NT2/D1 (cell line): ENCODE results near the gene ELMOD1.
"Not testable (repeated sequence)": the region's sequence is repeated elsewhere in the genome, so short reads cannot be mapped to it uniquely, and the experiment has no call there.

Experiments used
- DNase-seq: peaks from one replicate; pipeline ENCODE4 v3.0.0-alpha.2; 2011; ENCODE audit warnings: low read depth, low spot score
- H3K27me3 ChIP-seq: 2 replicates; pipeline ENCODE4 v1.6.0; 2011; ENCODE audit warnings: mild to moderate bottlenecking; ENCODE audit not compliant: insufficient read length, insufficient read depth
- H3K36me3 ChIP-seq: 2 replicates; pipeline ENCODE4 v1.6.1; 2011; ENCODE audit warnings: mild to moderate bottlenecking, low read length, mixed read lengths; ENCODE audit not compliant: insufficient read depth, insufficient read length
- H3K4me1 ChIP-seq: 2 replicates; pipeline ENCODE4 v1.5.1; 2011; ENCODE audit not compliant: insufficient read depth, insufficient read length
- H3K4me3 ChIP-seq: 2 replicates; pipeline ENCODE4 v1.5.1; 2011; ENCODE audit warnings: low read depth; ENCODE audit not compliant: insufficient read length
- H3K9ac ChIP-seq: 2 replicates; pipeline ENCODE4 v1.6.0; 2011; ENCODE audit warnings: low read depth; ENCODE audit not compliant: insufficient read length
- H3K9me3 ChIP-seq: 2 replicates; pipeline ENCODE4 v1.5.1; 2011; ENCODE audit warnings: mild to moderate bottlenecking, low read length; ENCODE audit not compliant: insufficient read depth
- SUZ12 ChIP-seq: IDR thresholded peaks from 2 replicates; pipeline ENCODE4 v1.6.1; 2011; ENCODE audit not compliant: insufficient read length, insufficient read depth; ENCODE audit errors: extremely low read depth
- YY1 ChIP-seq: IDR thresholded peaks from 2 replicates; pipeline ENCODE4 v1.6.1; 2011; ENCODE audit not compliant: insufficient read length, insufficient read depth
- ZNF274 ChIP-seq: IDR thresholded peaks from 2 replicates; pipeline ENCODE4 v1.6.1; 2011; ENCODE audit warnings: mild to moderate bottlenecking, low read depth, low read length

The ELMOD1 gene

GRCh38 chr11:107573438-107573837, 17.5 kb upstream of the ELMOD1 start:
- Histone ChIP-seq H3K4me1 (no peaks in the 10 kb centered on the region), H3K36me3 (no peaks in the 10 kb centered on the region), H3K9me3 (no peaks in the 10 kb centered on the region), H3K4me3 (no peak overlapping the region), H3K27me3 (no peaks in the 10 kb centered on the region), H3K9ac (no peak overlapping the region)
- TF ChIP-seq ZNF274 (no peak), YY1 (no peak), SUZ12 (no peak)
- no peak for DNase-seq

- not testable (repeated sequence) for H3K4me1 ChIP-seq, H3K36me3 ChIP-seq, H3K4me3 ChIP-seq, H3K27me3 ChIP-seq, DNase-seq, H3K9me3 ChIP-seq, H3K9ac ChIP-seq
These were observed 14.2 kb upstream of the ELMOD1 start for GRCh38 chr11:107576497-107577345.

GRCh38 chr11:107577346-107577711, 13.6 kb upstream of the ELMOD1 start:
- no peaks in the 10 kb centered on the region for H3K36me3 ChIP-seq
- H3K9ac ChIP-seq: no peak overlapping the region
- H3K4me1 ChIP-seq: no peaks in the 10 kb centered on the region
- no peaks in the 10 kb centered on the region for H3K27me3 ChIP-seq
- TF ChIP-seq YY1 (no peak), SUZ12 (no peak), ZNF274 (no peak)
- DNase-seq: no peak
- H3K4me3 ChIP-seq: no peak overlapping the region
- no peaks in the 10 kb centered on the region for H3K9me3 ChIP-seq

- H3K9me3 ChIP-seq, H3K4me3 ChIP-seq, H3K9ac ChIP-seq, H3K4me1 ChIP-seq, H3K27me3 ChIP-seq, H3K36me3 ChIP-seq, DNase-seq: not testable (repeated sequence)
These were observed 11.8 kb upstream of the ELMOD1 start for GRCh38 chr11:107579169-107579568.

- Histone ChIP-seq H3K9ac (no peak overlapping the region), H3K27me3 (no peaks in the 10 kb centered on the region), H3K4me1 (no peaks in the 10 kb centered on the region), H3K9me3 (no peaks in the 10 kb centered on the region), H3K4me3 (no peak overlapping the region), H3K36me3 (no peaks in the 10 kb centered on the region)
- TF ChIP-seq ZNF274 (no peak), YY1 (no peak), SUZ12 (no peak)
- no peak for DNase-seq
These were observed 9.8 kb upstream of the ELMOD1 start for GRCh38 chr11:107581147-107581546.

- TF ChIP-seq ZNF274 (no peak), SUZ12 (no peak), YY1 (no peak)
- no peaks in the 10 kb centered on the region for H3K9me3 ChIP-seq
- H3K27me3 ChIP-seq: peaks cover 16% of the 10 kb centered on the region
- no peak overlapping the region for H3K4me3 ChIP-seq
- H3K36me3 ChIP-seq: no peaks in the 10 kb centered on the region
- no peaks in the 10 kb centered on the region for H3K4me1 ChIP-seq
- no peak for DNase-seq
- H3K9ac ChIP-seq: no peak overlapping the region
These were observed 7.2 kb upstream of the ELMOD1 start for GRCh38 chr11:107583629-107584195.

- H3K4me1 ChIP-seq: peaks cover 6% of the 10 kb centered on the region
- no peak for TF ChIP-seq YY1
- TF ChIP-seq ZNF274: no peak
- no peak for TF ChIP-seq SUZ12
- H3K9ac ChIP-seq: no peak overlapping the region
- no peak for DNase-seq
- no peaks in the 10 kb centered on the region for H3K36me3 ChIP-seq
- peaks cover 52% of the 10 kb centered on the region for H3K27me3 ChIP-seq
- no peak overlapping the region for H3K4me3 ChIP-seq
- H3K9me3 ChIP-seq: no peaks in the 10 kb centered on the region
These were observed 3.5 kb upstream of the ELMOD1 start for GRCh38 chr11:107587306-107587979.
